COLO668 (cell line): ENCODE measurements around the gene ISG20.

ENCODE experiments used
- DNase-seq: peaks from one replicate; lab custom pipeline; 2025; ENCODE audit not compliant: unreplicated experiment; lab: John Stamatoyannopoulos, UW

Gene ISG20

GRCh38 chr15:88652456-88653199 is 13.8 kb downstream of the ISG20 start:
- no peak for DNase-seq

GRCh38 chr15:88653200-88654064 is 14.6 kb downstream of the ISG20 start:
- no peak for DNase-seq

GRCh38 chr15:88654430-88655102 is 15.8 kb downstream of the ISG20 start:
- DNase-seq: no peak

GRCh38 chr15:88655103-88655553 is 16.3 kb downstream of the ISG20 start:
- DNase-seq: no peak

- DNase-seq: no peak
Observed at GRCh38 chr15:88655800-88656488, 17.1 kb downstream of the ISG20 start.

- no peak for DNase-seq
Observed at GRCh38 chr15:88656760-88657221, 18.0 kb downstream of the ISG20 start.

- DNase-seq: peak; percentile 29
Observed at GRCh38 chr15:88657326-88658069, 18.7 kb downstream of the ISG20 start.

GRCh38 chr15:88658070-88658965 is 19.5 kb downstream of the ISG20 start:
- DNase-seq: no peak

GRCh38 chr15:88658972-88659931 is 20.4 kb downstream of the ISG20 start:
- no peak for DNase-seq

GRCh38 chr15:88661041-88661700 is 22.4 kb downstream of the ISG20 start:
- DNase-seq: no peak

GRCh38 chr15:88661761-88662556 is 23.1 kb downstream of the ISG20 start:
- DNase-seq: no peak

- no peak for DNase-seq
Observed at GRCh38 chr15:88663141-88663621, 24.4 kb downstream of the ISG20 start.

GRCh38 chr15:88664151-88664778 is 25.4 kb downstream of the ISG20 start:
- no peak for DNase-seq

- DNase-seq: no peak
Observed at GRCh38 chr15:88674661-88675060, 35.8 kb downstream of the ISG20 start.

- no peak for DNase-seq
Observed at GRCh38 chr15:88678755-88679154, 39.9 kb downstream of the ISG20 start.
